ENCODE data around the gene PPP1R12A.

Gene PPP1R12A

GRCh38 chr12:79935624-79936345 is 888 bp upstream of the PPP1R12A start:
- DNase-seq (ENCODE audit: low read depth, low spot score) = no peak

GRCh38 chr12:79934281-79935020 is 446 bp downstream of the PPP1R12A start:
- DNase-seq (ENCODE audit: low read depth, low spot score) = peak; percentile 65

- peak; percentile 34 for DNase-seq (ENCODE audit: low read depth, low spot score)
These were observed 1.2 kb downstream of the PPP1R12A start for GRCh38 chr12:79933532-79934264.

- DNase-seq (ENCODE audit: low read depth, low spot score) = no peak
These were observed 1.9 kb downstream of the PPP1R12A start for GRCh38 chr12:79933043-79933442.

- DNase-seq (ENCODE audit: low read depth, low spot score) = no peak
These were observed 2.5 kb downstream of the PPP1R12A start for GRCh38 chr12:79932357-79932756.

- no peak for DNase-seq (ENCODE audit: low read depth, low spot score)
These were observed 5.8 kb downstream of the PPP1R12A start for GRCh38 chr12:79929065-79929464.

- no peak for DNase-seq (ENCODE audit: low read depth, low spot score)
These were observed 7.0 kb downstream of the PPP1R12A start for GRCh38 chr12:79927772-79928474.

- DNase-seq (ENCODE audit: low read depth, low spot score) = no peak
These were observed 7.9 kb downstream of the PPP1R12A start for GRCh38 chr12:79926951-79927350.

GRCh38 chr12:79925492-79925891 is 9.4 kb downstream of the PPP1R12A start:
- no peak for DNase-seq (ENCODE audit: low read depth, low spot score)

- DNase-seq (ENCODE audit: low read depth, low spot score) = no peak
These were observed 13.1 kb downstream of the PPP1R12A start for GRCh38 chr12:79921786-79922185.

- DNase-seq (ENCODE audit: low read depth, low spot score) = no peak
These were observed 14.3 kb downstream of the PPP1R12A start for GRCh38 chr12:79920421-79921238.

- no peak for DNase-seq (ENCODE audit: low read depth, low spot score)
These were observed 15.1 kb downstream of the PPP1R12A start for GRCh38 chr12:79919762-79920161.

- DNase-seq (ENCODE audit: low read depth, low spot score) = no peak
These were observed 18.1 kb downstream of the PPP1R12A start for GRCh38 chr12:79916826-79917225.

- DNase-seq (ENCODE audit: low read depth, low spot score) = peak; percentile 34
These were observed 22.8 kb downstream of the PPP1R12A start for GRCh38 chr12:79911889-79912656.

GRCh38 chr12:79908366-79908765 is 26.5 kb downstream of the PPP1R12A start:
- no peak for DNase-seq (ENCODE audit: low read depth, low spot score)

GRCh38 chr12:79901506-79901905 is 33.4 kb downstream of the PPP1R12A start:
- no peak for DNase-seq (ENCODE audit: low read depth, low spot score)

- no peak for DNase-seq (ENCODE audit: low read depth, low spot score)
These were observed 33.9 kb downstream of the PPP1R12A start for GRCh38 chr12:79900951-79901350.

GRCh38 chr12:79900199-79900598 is 34.7 kb downstream of the PPP1R12A start:
- no peak for DNase-seq (ENCODE audit: low read depth, low spot score)

- no peak for DNase-seq (ENCODE audit: low read depth, low spot score)
These were observed 37.3 kb downstream of the PPP1R12A start for GRCh38 chr12:79897617-79898016.

- DNase-seq (ENCODE audit: low read depth, low spot score) = no peak
These were observed 39.1 kb downstream of the PPP1R12A start for GRCh38 chr12:79895804-79896203.
